GM13977 (cell line): ENCODE results near the gene CACNA1H.

Source experiments
- DNase-seq: peaks from one replicate; pipeline ENCODE4 v3.0.0; 2012; ENCODE audit warnings: low spot score
- in situ Hi-C: fragments of 300-500 bp; cut with MboI; formaldehyde crosslinking; loops from one replicate; pipeline ENCODE4 v1.12.0; 2022; ENCODE audit warnings: low sequenced_read_pairs, low pct_unique_long_range_greater_than_20kb, mixed read lengths, inconsistent platforms; ENCODE audit not compliant: unreplicated experiment
- TF ChIP-seq, protein P1 (sequence below): IDR thresholded peaks from 2 replicates; pipeline ENCODE4 v1.5.1; 2012; ENCODE audit warnings: mild to moderate bottlenecking, control low read depth; ENCODE audit not compliant: insufficient read depth; ENCODE audit errors: extremely low read depth, missing control alignments

CACNA1H gene

DNA sequence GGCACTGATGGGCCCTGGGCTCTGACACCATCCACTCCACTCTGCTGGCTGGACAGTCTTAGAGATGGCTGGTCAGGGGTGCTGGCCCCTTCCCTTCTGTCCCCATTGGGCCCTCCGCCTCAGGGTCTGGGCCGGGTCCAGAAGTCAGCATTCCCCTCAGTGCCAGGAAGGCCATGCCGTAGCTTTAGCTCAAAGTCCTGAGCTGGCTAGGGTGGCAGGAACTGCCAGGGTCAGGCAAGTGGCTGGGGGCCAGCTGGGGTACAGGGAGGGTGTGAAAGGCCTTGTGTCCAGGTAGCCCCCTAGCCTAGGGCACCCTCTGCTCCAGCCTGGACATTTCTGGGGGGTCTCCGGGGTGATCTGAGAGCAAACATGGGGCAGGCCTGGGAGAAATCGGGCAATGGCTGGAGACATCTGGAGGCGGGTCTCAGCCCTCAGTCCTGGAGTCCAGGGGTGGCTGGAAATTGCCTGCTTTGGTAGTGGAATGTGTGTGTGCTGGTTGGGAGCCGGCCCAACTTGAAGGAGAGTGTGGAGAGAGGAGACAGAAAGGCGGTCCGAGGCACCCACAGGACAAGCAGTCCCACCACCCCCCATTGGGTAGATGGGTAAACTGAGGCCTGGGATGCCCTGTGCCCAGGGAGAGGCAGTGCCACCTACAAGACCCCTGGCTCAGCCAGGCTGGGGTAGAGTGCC lies 39.6 kb downstream of the CACNA1H start:
- TF ChIP-seq, protein P1, sequence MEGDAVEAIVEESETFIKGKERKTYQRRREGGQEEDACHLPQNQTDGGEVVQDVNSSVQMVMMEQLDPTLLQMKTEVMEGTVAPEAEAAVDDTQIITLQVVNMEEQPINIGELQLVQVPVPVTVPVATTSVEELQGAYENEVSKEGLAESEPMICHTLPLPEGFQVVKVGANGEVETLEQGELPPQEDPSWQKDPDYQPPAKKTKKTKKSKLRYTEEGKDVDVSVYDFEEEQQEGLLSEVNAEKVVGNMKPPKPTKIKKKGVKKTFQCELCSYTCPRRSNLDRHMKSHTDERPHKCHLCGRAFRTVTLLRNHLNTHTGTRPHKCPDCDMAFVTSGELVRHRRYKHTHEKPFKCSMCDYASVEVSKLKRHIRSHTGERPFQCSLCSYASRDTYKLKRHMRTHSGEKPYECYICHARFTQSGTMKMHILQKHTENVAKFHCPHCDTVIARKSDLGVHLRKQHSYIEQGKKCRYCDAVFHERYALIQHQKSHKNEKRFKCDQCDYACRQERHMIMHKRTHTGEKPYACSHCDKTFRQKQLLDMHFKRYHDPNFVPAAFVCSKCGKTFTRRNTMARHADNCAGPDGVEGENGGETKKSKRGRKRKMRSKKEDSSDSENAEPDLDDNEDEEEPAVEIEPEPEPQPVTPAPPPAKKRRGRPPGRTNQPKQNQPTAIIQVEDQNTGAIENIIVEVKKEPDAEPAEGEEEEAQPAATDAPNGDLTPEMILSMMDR, result no peak
- DNase-seq, result no peak
- in situ Hi-C loops, result no loop called here

DNA sequence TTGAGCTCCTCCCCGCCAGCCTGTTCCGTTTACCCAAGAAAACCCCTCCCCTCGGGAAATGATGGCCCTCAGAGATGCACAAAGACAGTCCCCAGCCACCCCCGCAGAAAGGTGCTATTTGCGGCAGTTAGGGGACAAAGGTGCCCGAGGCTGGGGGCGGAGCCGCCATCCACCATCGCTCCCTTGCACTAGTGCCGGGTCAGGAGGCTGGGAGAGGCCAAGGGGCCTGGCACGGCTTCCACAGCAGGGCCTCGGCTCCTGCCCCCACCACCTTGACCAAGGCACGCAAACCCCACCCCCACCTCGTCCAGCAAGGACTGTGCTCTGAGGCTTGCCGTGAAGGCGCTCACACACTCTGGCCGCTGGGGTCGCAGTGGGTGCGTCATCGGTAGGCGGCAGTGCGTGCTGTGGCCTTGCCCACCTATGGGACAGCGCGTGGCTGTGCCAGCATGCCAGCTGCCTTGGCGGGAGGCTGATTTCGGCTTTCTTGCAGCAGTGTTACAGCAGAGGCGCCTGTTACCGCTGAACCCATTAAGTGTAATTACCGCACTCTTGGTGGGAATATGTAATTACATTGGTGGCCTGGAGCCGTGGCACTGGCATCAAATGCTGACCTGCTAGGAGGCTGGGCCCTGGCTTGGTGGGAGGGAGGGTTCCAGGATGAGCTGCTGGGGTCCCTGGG lies 40.4 kb downstream of the CACNA1H start:
- no peak for DNase-seq
- TF ChIP-seq, protein P1, result no peak
- in situ Hi-C loops, result no loop called here

DNA sequence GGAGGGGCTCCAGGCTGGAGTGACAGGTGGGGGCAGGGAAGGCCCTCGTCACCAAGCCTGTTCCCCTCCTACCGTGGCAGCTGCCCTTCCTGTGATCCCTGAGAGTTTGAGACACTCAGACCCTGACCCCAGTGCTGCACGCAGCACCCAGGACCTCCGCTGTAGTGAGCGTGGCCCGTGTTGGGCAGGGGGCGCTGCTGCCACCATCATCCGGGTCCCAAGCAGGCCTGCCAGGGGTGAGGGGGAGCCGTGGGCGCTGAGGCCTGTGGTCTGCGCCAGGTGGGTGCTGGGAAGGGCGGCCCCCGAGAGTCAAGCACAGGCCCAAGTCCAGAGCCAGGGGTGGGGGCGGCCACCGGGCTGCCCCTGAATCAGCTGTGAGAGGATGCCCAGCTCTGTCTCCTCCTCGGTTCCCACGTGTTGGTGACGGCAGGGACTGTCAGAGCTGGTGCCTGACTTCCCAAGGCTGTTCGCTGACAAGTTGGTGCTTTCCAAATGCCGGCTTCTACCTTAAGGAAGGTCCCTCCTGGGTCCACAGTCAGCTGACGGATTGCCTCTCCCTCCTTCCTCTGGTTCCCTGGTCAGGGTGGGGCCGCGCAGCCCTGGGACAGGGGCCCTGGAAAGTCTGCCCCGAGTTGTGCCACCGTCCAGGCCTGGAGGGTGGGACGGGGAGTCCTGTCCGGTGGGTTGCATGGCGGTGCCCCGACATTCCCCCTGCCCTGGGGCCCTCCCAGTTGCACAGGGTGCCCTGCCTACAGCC lies 41.1 kb downstream of the CACNA1H start:
- TF ChIP-seq, protein P1, result no peak
- in situ Hi-C loops, result no loop called here
- DNase-seq, result no peak

DNA sequence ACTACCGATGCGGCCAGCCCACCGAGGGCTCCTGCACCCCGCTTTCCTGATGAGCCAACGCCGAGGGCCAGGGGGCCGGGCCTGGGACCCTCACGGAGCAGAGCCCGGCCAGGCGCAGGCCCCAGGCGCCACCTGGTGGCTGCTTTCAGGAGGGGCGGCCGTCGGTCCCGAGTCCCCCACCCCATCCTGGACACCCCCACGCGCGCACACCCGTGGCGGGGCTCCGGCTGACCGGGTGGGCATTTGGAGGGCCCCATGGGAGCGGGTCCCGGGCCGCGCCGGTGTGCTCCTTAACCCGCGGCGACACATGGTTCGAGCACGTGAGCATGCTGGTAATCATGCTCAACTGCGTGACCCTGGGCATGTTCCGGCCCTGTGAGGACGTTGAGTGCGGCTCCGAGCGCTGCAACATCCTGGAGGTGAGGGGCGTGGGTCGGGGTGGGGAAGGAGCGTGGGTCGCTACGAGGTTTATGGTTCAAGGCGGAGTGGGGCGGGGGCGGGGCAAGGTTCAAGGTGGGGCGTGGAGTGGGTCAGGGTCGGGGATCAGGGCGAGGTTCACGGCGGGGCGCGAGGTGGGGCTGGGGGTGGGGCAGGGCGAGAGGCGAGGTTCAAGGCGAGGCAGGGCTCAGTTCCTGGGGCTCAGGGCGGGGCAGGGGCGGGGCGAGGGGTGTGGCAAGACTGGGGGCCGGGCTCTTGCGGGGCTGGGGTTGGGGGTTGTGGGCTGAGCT lies 41.9 kb downstream of the CACNA1H start:
- TF ChIP-seq, protein P1, result peak; percentile 58
- in situ Hi-C loops, result no loop called here
- peak; percentile 75 for DNase-seq

DNA sequence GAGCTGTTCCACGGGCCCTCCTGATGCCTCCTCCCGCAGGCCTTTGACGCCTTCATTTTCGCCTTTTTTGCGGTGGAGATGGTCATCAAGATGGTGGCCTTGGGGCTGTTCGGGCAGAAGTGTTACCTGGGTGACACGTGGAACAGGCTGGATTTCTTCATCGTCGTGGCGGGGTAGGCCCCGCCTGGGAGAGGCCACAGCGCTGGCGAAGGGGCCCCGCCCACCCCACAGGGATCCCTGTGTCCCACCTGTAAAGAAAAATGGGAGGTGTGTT lies 42.4 kb downstream of the CACNA1H start:
- in situ Hi-C loops, result no loop called here
- no peak for DNase-seq
- TF ChIP-seq, protein P1, result no peak

DNA sequence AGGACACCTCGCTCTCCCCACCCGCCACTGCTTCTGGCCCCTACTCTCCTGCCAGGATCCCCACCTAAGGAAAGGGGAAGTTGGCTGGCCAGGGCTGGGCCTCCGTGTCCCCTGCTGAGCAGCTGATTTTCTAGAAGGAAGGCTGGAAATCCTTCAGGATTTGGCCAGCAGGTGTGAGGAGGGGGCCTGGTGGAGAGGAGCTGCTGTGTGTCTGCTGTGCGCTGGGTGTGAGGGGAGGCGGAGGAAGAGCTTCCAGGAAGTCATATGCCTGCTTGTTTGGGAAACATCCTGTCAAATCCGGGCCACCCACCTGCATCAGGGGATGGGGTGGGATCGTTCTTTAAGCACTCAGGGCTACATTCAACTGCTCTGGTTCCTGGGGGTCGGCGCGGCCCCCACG lies 43.6 kb downstream of the CACNA1H start:
- no peak for DNase-seq
- TF ChIP-seq, protein P1, result no peak
- in situ Hi-C loops, result no loop called here
